ENCODE data around the gene MAD2L2. TPM values are rescaled to one million over a fixed set of nuclear protein-coding genes. Genes with fewer than 3 reads are reported as not detected.

MAD2L2 gene
- total and polyA plus RNA-seq, 9 of the 15 experiments (the other 6 are each of a cell fraction or from before 2014, with no cell fraction given) = 12.4 to 286 (median 143) TPM

DNA sequence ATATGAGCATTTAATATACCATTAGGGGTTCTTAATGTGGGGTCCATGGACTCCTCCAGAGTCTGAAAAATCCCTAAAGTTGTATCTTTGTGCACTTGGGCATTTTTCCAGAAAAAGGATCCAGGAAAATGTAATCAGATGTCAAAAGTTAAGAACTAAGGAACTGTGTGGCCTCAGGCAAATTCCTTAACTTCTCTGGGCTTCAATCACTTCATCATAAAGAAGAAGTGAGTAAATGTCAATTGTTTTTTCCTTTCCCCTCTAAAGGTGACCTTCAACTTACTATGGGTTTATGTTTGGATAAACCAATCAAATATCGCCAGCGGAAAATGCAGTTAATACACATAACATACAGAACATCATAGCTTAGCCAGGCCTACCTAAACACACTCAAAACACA lies 2.5 kb downstream of the MAD2L2 start:
- Histone ChIP-seq H3K4me1 (replicated peaks in 1 of 2; ENCODE audit: control insufficient read depth in 2 of 2, insufficient read depth in 2 of 2, low read length in 2 of 2) (peaks cover 11 to 47% of the 10 kb centered on the region in 2 experiments), H3K27me3 (ENCODE audit: control insufficient read depth in 2 of 2, insufficient read depth in 2 of 2, low read length in 2 of 2) (no peaks in the 10 kb centered on the region), H3K4me3 (no peak overlapping the region), H3K27ac (ENCODE audit: extremely low read depth, low read depth, low read length) (no peak overlapping the region), H4K20me1 (replicated peaks; ENCODE audit: control insufficient read depth, insufficient read depth, low read length) (no peaks in the 10 kb centered on the region; the same call in none of the 2 replicates), H3K4me2 (ENCODE audit: insufficient read depth, low read length) (no peak overlapping the region), H3K9me3 (replicated peaks; ENCODE audit: control insufficient read depth, insufficient read depth, low read depth, low read length) (no peaks in the 10 kb centered on the region), H3K79me2 (ENCODE audit: control insufficient read depth, insufficient read depth, low read length) (peaks cover 22% of the 10 kb centered on the region), H3K36me3 (ENCODE audit: control insufficient read depth, insufficient read depth, low read length) (peaks cover 58% of the 10 kb centered on the region), H3K9ac (ENCODE audit: insufficient read depth in 1 of 2, low read depth in 2 of 2, low read length in 2 of 2) (no peak overlapping the region), H3K9me1 (ENCODE audit: control insufficient read depth, insufficient read depth, low read length) (peaks cover 4% of the 10 kb centered on the region), H2AFZ (ENCODE audit: low read depth, low read length) (no peak overlapping the region)
- intact Hi-C loops (cut with micrococcal nuclease) = no loop called here
- no peak for FAIRE-seq
- no peak for DNase-seq (ENCODE audit: extremely low read depth in 1 of 4, low spot score in 3 of 4)
- ChIA-PET CTCF (ENCODE audit: low intra/inter-chr PET ratio) (no interaction called here), POLR2A (interaction anchor here (0.9 to 3.7 kb wide), 3 partner anchors 12 to 31 kb away, joined by 3 to 17 read pairs (median 4); partner anchors contain the start of gene FBXO6)
- 100% methylated on average over 2 of the region's 2 CpGs for WGBS (ENCODE audit: insufficient coverage, low coverage, missing lambda C conversion rate)
- BruUV-seq (replicated peaks) = no TSS peak
- no peak for TF ChIP-seq ZNF41 (CRISPR knock-in tag; conservative IDR thresholded peaks at IDR 0.05)
- no peak for TF ChIP-seq ZNF274 (IDR thresholded peaks at IDR 0.05; ENCODE audit: borderline replicate concordance, low read depth, low read length)
- peak in 1 of 2 experiments; percentile 52; a peak in 2 of 4 replicates for TF ChIP-seq KDM1A (IDR thresholded peaks at IDR 0.05)
- TF ChIP-seq ARID4B (CRISPR knock-in tag; IDR thresholded peaks at IDR 0.05) = no peak
- no peak for TF ChIP-seq TAF9B (IDR thresholded peaks at IDR 0.05; ENCODE audit: partially characterized antibody)
- no peak for TF ChIP-seq ZNF445 (CRISPR knock-in tag; IDR thresholded peaks at IDR 0.05; ENCODE audit: low read depth)
- no peak for TF ChIP-seq RFX1 (IDR thresholded peaks at IDR 0.05)
- TF ChIP-seq BCOR (IDR thresholded peaks at IDR 0.05) = peak; percentile 50
- no peak for TF ChIP-seq TAF1 (IDR thresholded peaks at IDR 0.05; ENCODE audit: control insufficient read depth, extremely low read depth, insufficient read depth, low read length, severe bottlenecking)
- peak; percentile 72 for TF ChIP-seq RBM25 (IDR thresholded peaks at IDR 0.05; ENCODE audit: low read depth, low read length, severe bottlenecking)
- TF ChIP-seq PML (IDR thresholded peaks at IDR 0.05; ENCODE audit: low read length) = no peak
- no peak for TF ChIP-seq RB1 (IDR thresholded peaks at IDR 0.05; ENCODE audit: low read depth)
- TF ChIP-seq RAD21 (CRISPR knock-in tag; conservative IDR thresholded peaks at IDR 0.05 in 1 of 2, IDR thresholded peaks at IDR 0.05 in 1 of 2) = no peak
- TF ChIP-seq E2F5 (CRISPR knock-in tag; IDR thresholded peaks at IDR 0.05) = no peak
- TF ChIP-seq CHD4 (IDR thresholded peaks at IDR 0.05; ENCODE audit: insufficient read depth, insufficient replicate concordance, low read depth, low read length, poor library complexity, severe bottlenecking) = no peak
- TF ChIP-seq ZFP36 (IDR thresholded peaks at IDR 0.05; ENCODE audit: low read depth, low read length, partially characterized antibody) = peak; percentile 77
- no peak for ATAC-seq
- in situ Hi-C loops (cut with MboI) = no loop called here
